ENCODE results near the gene NPBWR2.

Gene NPBWR2, protein sequence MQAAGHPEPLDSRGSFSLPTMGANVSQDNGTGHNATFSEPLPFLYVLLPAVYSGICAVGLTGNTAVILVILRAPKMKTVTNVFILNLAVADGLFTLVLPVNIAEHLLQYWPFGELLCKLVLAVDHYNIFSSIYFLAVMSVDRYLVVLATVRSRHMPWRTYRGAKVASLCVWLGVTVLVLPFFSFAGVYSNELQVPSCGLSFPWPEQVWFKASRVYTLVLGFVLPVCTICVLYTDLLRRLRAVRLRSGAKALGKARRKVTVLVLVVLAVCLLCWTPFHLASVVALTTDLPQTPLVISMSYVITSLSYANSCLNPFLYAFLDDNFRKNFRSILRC

DNA sequence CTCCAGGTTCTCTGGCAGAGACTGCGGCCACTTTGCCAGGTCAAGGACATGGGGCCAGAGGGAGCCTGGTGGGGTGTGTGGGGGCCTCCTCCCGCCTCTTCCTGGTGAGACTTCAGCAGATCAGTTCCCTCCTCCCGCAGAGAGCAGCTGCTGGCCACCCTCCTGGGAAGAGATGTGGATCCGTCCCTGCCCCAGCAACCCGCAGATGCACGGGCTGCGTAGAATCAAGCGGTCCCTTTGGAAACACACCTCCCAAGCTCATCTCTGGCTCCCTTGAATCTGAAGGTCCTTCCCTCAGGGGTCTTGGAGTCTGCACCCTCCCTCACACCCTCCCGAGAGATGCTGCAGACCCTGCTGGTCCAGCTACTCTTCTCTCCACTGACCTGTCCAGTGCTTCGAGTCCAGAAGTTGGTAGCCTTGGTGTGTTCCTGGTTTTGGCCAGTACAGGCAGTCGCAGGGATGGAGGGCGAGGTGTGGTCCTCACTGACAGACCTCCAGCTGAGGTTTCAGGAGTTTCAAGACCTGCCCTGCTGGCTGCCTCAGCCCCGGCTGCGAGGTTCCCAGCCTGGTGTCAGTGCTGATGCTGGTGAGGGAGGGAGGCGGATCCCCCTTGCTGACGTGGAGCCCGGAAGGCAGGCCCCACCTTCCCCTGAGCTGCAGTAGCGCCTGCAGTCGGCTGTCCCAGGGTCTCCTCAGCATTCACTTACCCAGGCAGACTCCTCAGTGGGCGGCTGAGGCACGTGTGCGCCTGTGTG is at the start of gene NPBWR2:
NPBWR2 (minus strand) TSS at position 585 of the 755 bp plus-strand sequence. CDS start 734 bp downstream, outside the sequence.
- peak within 1 kb of the TSS; percentile 30 for H3K9ac ChIP-seq (ENCODE audit: low read length)
- H3K27me3 ChIP-seq (ENCODE audit: control insufficient read depth, insufficient read depth, low read length) = no peaks in the 10 kb centered on the region
- H3K36me3 ChIP-seq (ENCODE audit: control insufficient read depth, insufficient read depth, low read length) = no peaks in the 10 kb centered on the region
- H3K27ac ChIP-seq (ENCODE audit: low read depth, low read length) = no peak within 1 kb of the TSS
- H3K4me3 ChIP-seq (ENCODE audit: low read length) = no peak within 1 kb of the TSS
- no peaks in the 10 kb centered on the region for H3K4me1 ChIP-seq (ENCODE audit: control insufficient read depth, insufficient read depth, low read length)

DNA sequence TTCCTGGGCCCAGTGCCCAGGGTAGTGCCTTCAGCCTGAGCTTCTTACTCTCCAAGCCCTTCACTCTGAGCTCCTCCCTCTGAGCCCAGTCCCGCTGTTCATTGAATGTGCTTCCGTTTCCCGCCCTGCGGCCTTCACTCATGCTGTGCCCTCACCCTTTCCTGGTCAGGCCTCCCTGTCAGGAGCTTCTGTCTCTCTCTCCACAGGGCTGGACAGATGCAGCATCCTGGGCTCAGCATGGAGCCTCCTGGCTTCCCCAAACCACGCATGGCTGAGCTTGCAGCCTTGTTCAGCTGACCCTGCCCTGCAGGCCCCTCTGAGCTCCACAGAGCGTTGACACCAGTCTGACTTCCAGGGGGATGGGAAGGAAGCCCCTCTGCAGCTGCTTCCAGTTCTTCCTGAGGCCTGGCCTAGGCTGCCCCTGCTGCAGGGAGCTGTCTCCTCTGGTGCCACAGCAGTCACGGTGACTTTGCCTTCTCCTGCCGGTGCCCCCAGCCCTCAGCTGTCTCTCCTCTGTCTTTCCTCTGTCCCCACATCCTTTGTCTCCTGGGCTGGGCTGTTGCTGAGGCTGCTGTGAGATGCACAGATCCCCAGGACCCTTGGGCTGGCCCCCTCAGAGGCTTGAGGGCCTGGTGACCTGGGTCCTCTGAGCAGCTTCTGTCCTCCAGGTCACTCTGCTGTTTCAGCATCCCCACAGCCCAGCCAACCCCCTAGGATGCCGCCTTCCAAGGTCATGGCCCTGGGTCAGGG is 48.9 kb upstream of the NPBWR2 start:
- peaks cover 18% of the 10 kb centered on the region for H3K27me3 ChIP-seq (ENCODE audit: control insufficient read depth, insufficient read depth, low read length)
- no peaks in the 10 kb centered on the region for H3K36me3 ChIP-seq (ENCODE audit: control insufficient read depth, insufficient read depth, low read length)
- no peak overlapping the region for H3K27ac ChIP-seq (ENCODE audit: low read depth, low read length)
- no peak overlapping the region for H3K4me3 ChIP-seq (ENCODE audit: low read length)
- H3K9ac ChIP-seq (ENCODE audit: low read length) = no peak overlapping the region
- no peaks in the 10 kb centered on the region for H3K4me1 ChIP-seq (ENCODE audit: control insufficient read depth, insufficient read depth, low read length)

- H3K9ac ChIP-seq (ENCODE audit: low read length) = no peak overlapping the region
- H3K36me3 ChIP-seq (ENCODE audit: control insufficient read depth, insufficient read depth, low read length) = no peaks in the 10 kb centered on the region
- no peak overlapping the region for H3K4me3 ChIP-seq (ENCODE audit: low read length)
- no peak overlapping the region for H3K27ac ChIP-seq (ENCODE audit: low read depth, low read length)
- H3K27me3 ChIP-seq (ENCODE audit: control insufficient read depth, insufficient read depth, low read length) = peaks cover 12% of the 10 kb centered on the region
- no peaks in the 10 kb centered on the region for H3K4me1 ChIP-seq (ENCODE audit: control insufficient read depth, insufficient read depth, low read length)
Observed at GRCh38 chr20:64155258-64156135, 48.1 kb upstream of the NPBWR2 start.

- no peak overlapping the region for H3K27ac ChIP-seq (ENCODE audit: low read depth, low read length)
- H3K36me3 ChIP-seq (ENCODE audit: control insufficient read depth, insufficient read depth, low read length) = no peaks in the 10 kb centered on the region
- no peaks in the 10 kb centered on the region for H3K4me1 ChIP-seq (ENCODE audit: control insufficient read depth, insufficient read depth, low read length)
- H3K27me3 ChIP-seq (ENCODE audit: control insufficient read depth, insufficient read depth, low read length) = peaks cover 5% of the 10 kb centered on the region
- H3K4me3 ChIP-seq (ENCODE audit: low read length) = no peak overlapping the region
- no peak overlapping the region for H3K9ac ChIP-seq (ENCODE audit: low read length)
Observed at GRCh38 chr20:64154590-64155257, 47.4 kb upstream of the NPBWR2 start.

- H3K27me3 ChIP-seq (ENCODE audit: control insufficient read depth, insufficient read depth, low read length) = peaks cover 2% of the 10 kb centered on the region
- no peak overlapping the region for H3K27ac ChIP-seq (ENCODE audit: low read depth, low read length)
- H3K4me1 ChIP-seq (ENCODE audit: control insufficient read depth, insufficient read depth, low read length) = no peaks in the 10 kb centered on the region
- no peak overlapping the region for H3K9ac ChIP-seq (ENCODE audit: low read length)
- no peak overlapping the region for H3K4me3 ChIP-seq (ENCODE audit: low read length)
- H3K36me3 ChIP-seq (ENCODE audit: control insufficient read depth, insufficient read depth, low read length) = no peaks in the 10 kb centered on the region
Observed at GRCh38 chr20:64153861-64154589, 46.7 kb upstream of the NPBWR2 start.

DNA sequence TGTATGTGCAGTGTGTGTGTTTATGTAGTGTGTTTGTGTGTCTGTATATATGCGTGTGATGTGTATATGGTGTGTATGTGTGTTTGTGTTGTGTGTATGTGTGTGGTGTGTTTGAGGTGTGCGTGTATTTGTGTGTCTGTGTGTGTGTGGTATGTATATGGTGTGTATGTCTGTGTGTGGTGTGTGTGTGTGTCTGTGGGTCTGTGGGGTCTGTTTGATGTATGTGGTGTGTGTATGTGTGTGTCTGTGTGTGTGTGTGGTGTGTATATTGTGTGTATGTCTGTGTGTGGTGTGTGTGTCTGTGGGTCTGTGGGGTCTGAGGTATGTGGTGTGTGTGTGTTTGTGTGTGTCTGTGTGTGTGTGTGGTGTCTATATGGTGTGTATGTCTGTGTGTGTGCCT is 46.0 kb upstream of the NPBWR2 start:
- no peaks in the 10 kb centered on the region for H3K4me1 ChIP-seq (ENCODE audit: control insufficient read depth, insufficient read depth, low read length)
- no peak overlapping the region for H3K4me3 ChIP-seq (ENCODE audit: low read length)
- no peak overlapping the region for H3K27ac ChIP-seq (ENCODE audit: low read depth, low read length)
- no peaks in the 10 kb centered on the region for H3K27me3 ChIP-seq (ENCODE audit: control insufficient read depth, insufficient read depth, low read length)
- H3K36me3 ChIP-seq (ENCODE audit: control insufficient read depth, insufficient read depth, low read length) = no peaks in the 10 kb centered on the region
- no peak overlapping the region for H3K9ac ChIP-seq (ENCODE audit: low read length)

DNA sequence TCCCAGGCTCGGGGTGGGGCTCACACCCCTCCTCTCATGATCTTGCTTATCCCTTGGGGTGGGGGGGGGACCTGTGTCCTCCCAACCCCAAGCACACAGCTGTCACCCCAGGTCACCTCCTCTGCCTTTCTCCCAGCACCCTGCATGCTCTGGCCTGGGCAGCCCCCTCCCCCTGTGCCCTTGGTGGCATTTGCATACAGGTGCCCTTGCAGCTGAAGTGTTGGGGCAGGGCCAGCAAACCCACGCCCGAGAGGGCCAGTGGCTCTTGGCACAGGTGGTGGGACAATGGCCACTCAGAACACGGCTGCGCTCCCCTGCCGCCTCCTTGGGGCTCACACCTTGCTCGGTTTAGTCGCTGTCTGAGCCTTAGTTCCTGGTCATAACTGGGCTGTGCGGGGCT is 45.5 kb upstream of the NPBWR2 start:
- no peak overlapping the region for H3K9ac ChIP-seq (ENCODE audit: low read length)
- H3K27me3 ChIP-seq (ENCODE audit: control insufficient read depth, insufficient read depth, low read length) = no peaks in the 10 kb centered on the region
- H3K4me1 ChIP-seq (ENCODE audit: control insufficient read depth, insufficient read depth, low read length) = no peaks in the 10 kb centered on the region
- no peak overlapping the region for H3K27ac ChIP-seq (ENCODE audit: low read depth, low read length)
- no peak overlapping the region for H3K4me3 ChIP-seq (ENCODE audit: low read length)
- H3K36me3 ChIP-seq (ENCODE audit: control insufficient read depth, insufficient read depth, low read length) = no peaks in the 10 kb centered on the region

- no peak overlapping the region for H3K27ac ChIP-seq (ENCODE audit: low read depth, low read length)
- H3K4me1 ChIP-seq (ENCODE audit: control insufficient read depth, insufficient read depth, low read length) = no peaks in the 10 kb centered on the region
- H3K4me3 ChIP-seq (ENCODE audit: low read length) = no peak overlapping the region
- no peak overlapping the region for H3K9ac ChIP-seq (ENCODE audit: low read length)
- H3K36me3 ChIP-seq (ENCODE audit: control insufficient read depth, insufficient read depth, low read length) = no peaks in the 10 kb centered on the region
- no peaks in the 10 kb centered on the region for H3K27me3 ChIP-seq (ENCODE audit: control insufficient read depth, insufficient read depth, low read length)
Observed at GRCh38 chr20:64151633-64152530, 44.5 kb upstream of the NPBWR2 start.

DNA sequence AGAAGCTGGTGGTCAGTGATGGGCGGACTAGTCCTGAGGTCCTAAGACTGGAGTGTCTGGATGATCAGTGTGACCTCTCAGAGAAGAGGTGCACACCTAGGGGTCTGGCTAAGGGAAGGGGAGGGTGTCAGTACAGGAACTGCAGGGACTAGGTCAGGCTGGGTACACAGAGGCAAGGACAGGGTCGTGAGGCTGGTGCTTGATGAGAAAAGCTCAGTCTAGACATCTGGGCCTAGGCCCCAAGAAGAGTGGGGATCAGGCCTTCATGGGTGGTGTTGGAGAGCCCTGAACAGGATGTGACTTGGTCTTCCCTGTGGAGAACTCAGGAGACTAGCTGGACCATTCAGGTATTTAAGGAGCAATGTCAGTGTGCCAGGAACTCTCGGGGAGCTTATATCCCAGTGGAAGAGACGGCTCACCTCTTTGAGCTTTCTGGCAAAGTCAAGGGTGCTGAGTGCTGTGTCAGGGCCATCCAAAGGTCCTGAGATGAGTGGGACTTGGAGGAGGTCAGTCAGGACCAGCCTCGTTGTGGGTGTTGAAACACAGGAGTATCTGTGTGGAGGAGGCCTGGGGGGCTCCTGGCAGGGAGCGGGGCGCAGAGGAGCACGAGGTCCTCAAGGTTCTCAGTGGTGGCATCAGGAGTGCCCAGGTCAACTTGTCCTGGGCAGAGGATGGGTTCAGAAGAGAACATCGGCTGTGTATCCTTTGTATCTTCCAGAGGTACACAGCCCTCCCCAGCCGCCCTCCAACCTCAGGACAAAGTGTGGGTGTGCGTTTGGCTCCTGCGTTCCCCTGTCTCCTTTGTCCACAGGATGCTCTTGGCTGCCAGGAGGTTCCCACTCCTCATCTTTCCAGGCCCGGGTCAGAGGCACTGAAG is 43.6 kb upstream of the NPBWR2 start:
- H3K36me3 ChIP-seq (ENCODE audit: control insufficient read depth, insufficient read depth, low read length) = no peaks in the 10 kb centered on the region
- H3K27me3 ChIP-seq (ENCODE audit: control insufficient read depth, insufficient read depth, low read length) = no peaks in the 10 kb centered on the region
- H3K4me1 ChIP-seq (ENCODE audit: control insufficient read depth, insufficient read depth, low read length) = no peaks in the 10 kb centered on the region
- H3K9ac ChIP-seq (ENCODE audit: low read length) = no peak overlapping the region
- H3K4me3 ChIP-seq (ENCODE audit: low read length) = no peak overlapping the region
- no peak overlapping the region for H3K27ac ChIP-seq (ENCODE audit: low read depth, low read length)

All from rectal smooth muscle tissue (tissue), 1 donor.